ENCODE measurements around the gene CCDC88C.

The CCDC88C gene

GRCh38 chr14:91293281-91293680 is 124.3 kb downstream of the CCDC88C start:
- no peak overlapping the region for H3K4me3 ChIP-seq (ENCODE audit: low read depth, low read length)
- peak; percentile 29 for DNase-seq (ENCODE audit: low read depth)
- TF ChIP-seq, protein P1, sequence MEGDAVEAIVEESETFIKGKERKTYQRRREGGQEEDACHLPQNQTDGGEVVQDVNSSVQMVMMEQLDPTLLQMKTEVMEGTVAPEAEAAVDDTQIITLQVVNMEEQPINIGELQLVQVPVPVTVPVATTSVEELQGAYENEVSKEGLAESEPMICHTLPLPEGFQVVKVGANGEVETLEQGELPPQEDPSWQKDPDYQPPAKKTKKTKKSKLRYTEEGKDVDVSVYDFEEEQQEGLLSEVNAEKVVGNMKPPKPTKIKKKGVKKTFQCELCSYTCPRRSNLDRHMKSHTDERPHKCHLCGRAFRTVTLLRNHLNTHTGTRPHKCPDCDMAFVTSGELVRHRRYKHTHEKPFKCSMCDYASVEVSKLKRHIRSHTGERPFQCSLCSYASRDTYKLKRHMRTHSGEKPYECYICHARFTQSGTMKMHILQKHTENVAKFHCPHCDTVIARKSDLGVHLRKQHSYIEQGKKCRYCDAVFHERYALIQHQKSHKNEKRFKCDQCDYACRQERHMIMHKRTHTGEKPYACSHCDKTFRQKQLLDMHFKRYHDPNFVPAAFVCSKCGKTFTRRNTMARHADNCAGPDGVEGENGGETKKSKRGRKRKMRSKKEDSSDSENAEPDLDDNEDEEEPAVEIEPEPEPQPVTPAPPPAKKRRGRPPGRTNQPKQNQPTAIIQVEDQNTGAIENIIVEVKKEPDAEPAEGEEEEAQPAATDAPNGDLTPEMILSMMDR (IDR thresholded peaks at IDR 0.05; ENCODE audit: insufficient read depth, low read depth, low read length, missing control alignments), result no peak

DNA sequence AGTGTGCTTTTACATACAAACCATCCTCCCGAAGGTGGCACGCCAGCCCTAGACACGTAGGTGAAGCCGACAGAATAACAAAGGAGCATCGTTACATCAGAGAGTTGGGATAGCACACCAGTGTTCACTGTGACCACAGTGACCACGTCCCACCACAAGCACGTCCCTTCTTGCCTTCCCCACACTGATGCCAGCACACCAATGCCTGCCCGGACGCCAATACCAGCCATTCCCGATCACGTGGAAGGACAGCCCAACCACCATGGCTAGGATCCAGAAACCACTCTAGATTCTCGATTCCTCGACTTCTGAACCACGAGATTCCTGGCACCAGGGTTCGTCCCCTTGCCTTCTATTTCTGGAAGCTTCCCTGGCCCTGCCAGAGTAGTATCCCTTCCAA is 125.1 kb downstream of the CCDC88C start:
- DNase-seq (ENCODE audit: low read depth), result no peak

DNA sequence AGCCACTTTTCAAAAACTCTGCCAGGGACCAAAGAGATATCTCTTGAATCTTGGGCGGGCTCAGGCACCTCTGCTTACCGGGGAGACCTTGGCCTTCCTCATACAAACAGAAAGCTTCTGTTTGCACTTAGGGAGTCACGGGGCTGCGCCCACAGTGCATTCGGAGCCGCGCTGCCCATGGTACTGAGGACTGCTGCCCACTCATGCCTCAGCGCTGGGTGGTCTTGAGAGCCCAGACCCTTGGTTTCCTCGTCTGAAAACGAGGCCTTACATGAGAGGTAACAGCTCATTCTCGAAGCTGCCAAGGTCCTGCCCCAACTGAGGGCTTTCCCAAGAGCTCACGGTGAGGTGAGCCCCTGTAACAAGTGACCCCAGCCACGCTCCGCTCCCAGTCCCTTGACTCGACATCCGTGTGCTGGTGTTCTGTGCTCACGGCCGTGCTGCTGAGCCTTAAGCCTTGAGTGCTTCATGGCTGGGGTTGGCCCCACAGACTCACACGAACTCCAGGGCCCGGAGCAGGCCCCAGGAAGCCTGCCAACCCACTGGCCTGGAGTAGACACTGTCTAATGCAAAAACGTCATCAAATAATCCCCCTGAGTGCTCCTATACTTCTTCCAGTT is 125.7 kb downstream of the CCDC88C start:
- DNase-seq (ENCODE audit: low read depth), result no peak
- H3K4me3 ChIP-seq (ENCODE audit: low read depth, low read length), result no peak overlapping the region
- TF ChIP-seq, protein P1 (IDR thresholded peaks at IDR 0.05; ENCODE audit: insufficient read depth, low read depth, low read length, missing control alignments), result no peak

More for the DNA sequence above, 125.1 kb downstream of the CCDC88C start:
- TF ChIP-seq, protein P1 (IDR thresholded peaks at IDR 0.05; ENCODE audit: insufficient read depth, low read depth, low read length, missing control alignments), result no peak
- no peak overlapping the region for H3K4me3 ChIP-seq (ENCODE audit: low read depth, low read length)

GRCh38 chr14:91290986-91291385 is 126.6 kb downstream of the CCDC88C start:
- no peak overlapping the region for H3K4me3 ChIP-seq (ENCODE audit: low read depth, low read length)
- DNase-seq (ENCODE audit: low read depth), result no peak
- TF ChIP-seq, protein P1 (IDR thresholded peaks at IDR 0.05; ENCODE audit: insufficient read depth, low read depth, low read length, missing control alignments), result no peak

- H3K4me3 ChIP-seq (ENCODE audit: low read depth, low read length), result no peak overlapping the region
- TF ChIP-seq, protein P1 (IDR thresholded peaks at IDR 0.05; ENCODE audit: insufficient read depth, low read depth, low read length, missing control alignments), result no peak
- no peak for DNase-seq (ENCODE audit: low read depth)
These were observed 128.2 kb downstream of the CCDC88C start for GRCh38 chr14:91289464-91289863.

- no peak for DNase-seq (ENCODE audit: low read depth)
- TF ChIP-seq, protein P1 (IDR thresholded peaks at IDR 0.05; ENCODE audit: insufficient read depth, low read depth, low read length, missing control alignments), result no peak
- no peak overlapping the region for H3K4me3 ChIP-seq (ENCODE audit: low read depth, low read length)
These were observed 128.7 kb downstream of the CCDC88C start for GRCh38 chr14:91288876-91289275.

DNA sequence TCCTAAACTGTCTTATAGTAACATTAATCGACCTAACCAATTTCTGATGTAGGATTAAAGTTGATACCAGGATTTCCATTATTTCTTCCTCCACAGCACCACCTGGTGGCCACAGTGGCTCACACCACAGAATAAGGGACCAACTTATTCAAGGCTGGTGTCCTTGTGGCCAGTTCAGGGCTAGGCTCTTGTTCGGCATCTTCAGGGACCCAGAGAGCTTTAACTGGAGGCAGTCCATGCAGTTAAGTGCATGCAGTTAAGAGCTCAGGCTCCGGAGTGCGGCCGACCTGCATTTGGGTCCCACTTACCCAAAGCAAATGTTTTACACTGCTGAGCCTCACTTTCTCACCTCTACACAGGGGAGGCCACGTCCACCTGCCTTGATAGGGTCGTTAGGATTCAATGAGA is 131.1 kb downstream of the CCDC88C start:
- TF ChIP-seq, protein P1 (IDR thresholded peaks at IDR 0.05; ENCODE audit: insufficient read depth, low read depth, low read length, missing control alignments), result peak; percentile 84
- H3K4me3 ChIP-seq (ENCODE audit: low read depth, low read length), result no peak overlapping the region
- peak; percentile 76 for DNase-seq (ENCODE audit: low read depth)

All from GM12865 (cell line).